Neural cell (in vitro differentiated cells): ENCODE results near the gene UNC5B.

Experiments
- MXI1 ChIP-seq: fragments of 450-650 bp; conservative IDR thresholded peaks from 2 replicates; pipeline ENCODE4 v1.6.1; 2014; ENCODE audit warnings: antibody characterized with exemption, mild to moderate bottlenecking; ENCODE audit not compliant: poor library complexity, severe bottlenecking
- POLR2AphosphoS5 ChIP-seq: IDR thresholded peaks from 2 replicates; pipeline ENCODE4 v1.6.1; 2012
- RAD21 ChIP-seq: fragments of 450-650 bp; conservative IDR thresholded peaks from 2 replicates; pipeline ENCODE4 v1.6.1; 2014; ENCODE audit warnings: antibody characterized with exemption, mild to moderate bottlenecking, moderate library complexity
- TAF1 ChIP-seq: IDR thresholded peaks from 2 replicates; pipeline ENCODE4 v1.6.1; 2012; ENCODE audit warnings: low read depth
- TF ChIP-seq, protein P1 (sequence below): fragments of 450-650 bp; IDR thresholded peaks from 2 replicates; pipeline ENCODE4 v1.5.1; 2014; ENCODE audit warnings: antibody characterized with exemption, mild to moderate bottlenecking, moderate library complexity; ENCODE audit not compliant: poor library complexity, severe bottlenecking

- no peak for TF ChIP-seq TAF1
- TF ChIP-seq, protein P1, sequence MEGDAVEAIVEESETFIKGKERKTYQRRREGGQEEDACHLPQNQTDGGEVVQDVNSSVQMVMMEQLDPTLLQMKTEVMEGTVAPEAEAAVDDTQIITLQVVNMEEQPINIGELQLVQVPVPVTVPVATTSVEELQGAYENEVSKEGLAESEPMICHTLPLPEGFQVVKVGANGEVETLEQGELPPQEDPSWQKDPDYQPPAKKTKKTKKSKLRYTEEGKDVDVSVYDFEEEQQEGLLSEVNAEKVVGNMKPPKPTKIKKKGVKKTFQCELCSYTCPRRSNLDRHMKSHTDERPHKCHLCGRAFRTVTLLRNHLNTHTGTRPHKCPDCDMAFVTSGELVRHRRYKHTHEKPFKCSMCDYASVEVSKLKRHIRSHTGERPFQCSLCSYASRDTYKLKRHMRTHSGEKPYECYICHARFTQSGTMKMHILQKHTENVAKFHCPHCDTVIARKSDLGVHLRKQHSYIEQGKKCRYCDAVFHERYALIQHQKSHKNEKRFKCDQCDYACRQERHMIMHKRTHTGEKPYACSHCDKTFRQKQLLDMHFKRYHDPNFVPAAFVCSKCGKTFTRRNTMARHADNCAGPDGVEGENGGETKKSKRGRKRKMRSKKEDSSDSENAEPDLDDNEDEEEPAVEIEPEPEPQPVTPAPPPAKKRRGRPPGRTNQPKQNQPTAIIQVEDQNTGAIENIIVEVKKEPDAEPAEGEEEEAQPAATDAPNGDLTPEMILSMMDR = peak; percentile 74
- no peak for TF ChIP-seq POLR2AphosphoS5
- TF ChIP-seq MXI1 = no peak
- TF ChIP-seq RAD21 = peak; percentile 79
These were observed 101.8 kb downstream of the UNC5B start for GRCh38 chr10:71314028-71314693.
